ENCODE data around the gene PHOSPHO2. TPM values are rescaled to one million over a fixed set of nuclear protein-coding genes. Genes with fewer than 3 reads are reported as not detected.

Gene PHOSPHO2
- total and polyA plus RNA-seq, 9 of the 15 experiments (the other 6 are each of a cell fraction or from before 2014, with no cell fraction given) = 7.8 to 19.1 (median 11.7) TPM

DNA sequence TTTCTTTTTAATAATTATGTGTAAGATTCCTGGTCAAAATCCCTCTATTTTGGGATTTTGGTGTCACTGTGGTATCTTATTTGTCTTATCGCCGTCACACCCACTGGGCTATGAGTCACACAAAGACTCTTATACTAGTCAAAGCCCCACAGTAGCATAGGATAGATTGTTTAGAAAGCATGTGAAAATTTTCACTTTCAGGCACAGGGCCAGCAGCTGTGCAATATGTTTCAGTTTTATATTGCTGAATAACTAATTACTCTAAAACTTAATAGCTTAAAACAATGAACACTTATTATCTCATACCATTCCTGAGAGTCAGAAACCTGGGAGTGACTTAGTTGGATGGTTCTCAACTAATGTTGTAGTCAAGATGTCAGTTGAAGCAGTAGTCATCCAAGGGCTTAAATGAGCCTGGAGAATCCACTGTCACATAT is 24.0 kb upstream of the PHOSPHO2 start (continued):
- TF ChIP-seq, protein P1, sequence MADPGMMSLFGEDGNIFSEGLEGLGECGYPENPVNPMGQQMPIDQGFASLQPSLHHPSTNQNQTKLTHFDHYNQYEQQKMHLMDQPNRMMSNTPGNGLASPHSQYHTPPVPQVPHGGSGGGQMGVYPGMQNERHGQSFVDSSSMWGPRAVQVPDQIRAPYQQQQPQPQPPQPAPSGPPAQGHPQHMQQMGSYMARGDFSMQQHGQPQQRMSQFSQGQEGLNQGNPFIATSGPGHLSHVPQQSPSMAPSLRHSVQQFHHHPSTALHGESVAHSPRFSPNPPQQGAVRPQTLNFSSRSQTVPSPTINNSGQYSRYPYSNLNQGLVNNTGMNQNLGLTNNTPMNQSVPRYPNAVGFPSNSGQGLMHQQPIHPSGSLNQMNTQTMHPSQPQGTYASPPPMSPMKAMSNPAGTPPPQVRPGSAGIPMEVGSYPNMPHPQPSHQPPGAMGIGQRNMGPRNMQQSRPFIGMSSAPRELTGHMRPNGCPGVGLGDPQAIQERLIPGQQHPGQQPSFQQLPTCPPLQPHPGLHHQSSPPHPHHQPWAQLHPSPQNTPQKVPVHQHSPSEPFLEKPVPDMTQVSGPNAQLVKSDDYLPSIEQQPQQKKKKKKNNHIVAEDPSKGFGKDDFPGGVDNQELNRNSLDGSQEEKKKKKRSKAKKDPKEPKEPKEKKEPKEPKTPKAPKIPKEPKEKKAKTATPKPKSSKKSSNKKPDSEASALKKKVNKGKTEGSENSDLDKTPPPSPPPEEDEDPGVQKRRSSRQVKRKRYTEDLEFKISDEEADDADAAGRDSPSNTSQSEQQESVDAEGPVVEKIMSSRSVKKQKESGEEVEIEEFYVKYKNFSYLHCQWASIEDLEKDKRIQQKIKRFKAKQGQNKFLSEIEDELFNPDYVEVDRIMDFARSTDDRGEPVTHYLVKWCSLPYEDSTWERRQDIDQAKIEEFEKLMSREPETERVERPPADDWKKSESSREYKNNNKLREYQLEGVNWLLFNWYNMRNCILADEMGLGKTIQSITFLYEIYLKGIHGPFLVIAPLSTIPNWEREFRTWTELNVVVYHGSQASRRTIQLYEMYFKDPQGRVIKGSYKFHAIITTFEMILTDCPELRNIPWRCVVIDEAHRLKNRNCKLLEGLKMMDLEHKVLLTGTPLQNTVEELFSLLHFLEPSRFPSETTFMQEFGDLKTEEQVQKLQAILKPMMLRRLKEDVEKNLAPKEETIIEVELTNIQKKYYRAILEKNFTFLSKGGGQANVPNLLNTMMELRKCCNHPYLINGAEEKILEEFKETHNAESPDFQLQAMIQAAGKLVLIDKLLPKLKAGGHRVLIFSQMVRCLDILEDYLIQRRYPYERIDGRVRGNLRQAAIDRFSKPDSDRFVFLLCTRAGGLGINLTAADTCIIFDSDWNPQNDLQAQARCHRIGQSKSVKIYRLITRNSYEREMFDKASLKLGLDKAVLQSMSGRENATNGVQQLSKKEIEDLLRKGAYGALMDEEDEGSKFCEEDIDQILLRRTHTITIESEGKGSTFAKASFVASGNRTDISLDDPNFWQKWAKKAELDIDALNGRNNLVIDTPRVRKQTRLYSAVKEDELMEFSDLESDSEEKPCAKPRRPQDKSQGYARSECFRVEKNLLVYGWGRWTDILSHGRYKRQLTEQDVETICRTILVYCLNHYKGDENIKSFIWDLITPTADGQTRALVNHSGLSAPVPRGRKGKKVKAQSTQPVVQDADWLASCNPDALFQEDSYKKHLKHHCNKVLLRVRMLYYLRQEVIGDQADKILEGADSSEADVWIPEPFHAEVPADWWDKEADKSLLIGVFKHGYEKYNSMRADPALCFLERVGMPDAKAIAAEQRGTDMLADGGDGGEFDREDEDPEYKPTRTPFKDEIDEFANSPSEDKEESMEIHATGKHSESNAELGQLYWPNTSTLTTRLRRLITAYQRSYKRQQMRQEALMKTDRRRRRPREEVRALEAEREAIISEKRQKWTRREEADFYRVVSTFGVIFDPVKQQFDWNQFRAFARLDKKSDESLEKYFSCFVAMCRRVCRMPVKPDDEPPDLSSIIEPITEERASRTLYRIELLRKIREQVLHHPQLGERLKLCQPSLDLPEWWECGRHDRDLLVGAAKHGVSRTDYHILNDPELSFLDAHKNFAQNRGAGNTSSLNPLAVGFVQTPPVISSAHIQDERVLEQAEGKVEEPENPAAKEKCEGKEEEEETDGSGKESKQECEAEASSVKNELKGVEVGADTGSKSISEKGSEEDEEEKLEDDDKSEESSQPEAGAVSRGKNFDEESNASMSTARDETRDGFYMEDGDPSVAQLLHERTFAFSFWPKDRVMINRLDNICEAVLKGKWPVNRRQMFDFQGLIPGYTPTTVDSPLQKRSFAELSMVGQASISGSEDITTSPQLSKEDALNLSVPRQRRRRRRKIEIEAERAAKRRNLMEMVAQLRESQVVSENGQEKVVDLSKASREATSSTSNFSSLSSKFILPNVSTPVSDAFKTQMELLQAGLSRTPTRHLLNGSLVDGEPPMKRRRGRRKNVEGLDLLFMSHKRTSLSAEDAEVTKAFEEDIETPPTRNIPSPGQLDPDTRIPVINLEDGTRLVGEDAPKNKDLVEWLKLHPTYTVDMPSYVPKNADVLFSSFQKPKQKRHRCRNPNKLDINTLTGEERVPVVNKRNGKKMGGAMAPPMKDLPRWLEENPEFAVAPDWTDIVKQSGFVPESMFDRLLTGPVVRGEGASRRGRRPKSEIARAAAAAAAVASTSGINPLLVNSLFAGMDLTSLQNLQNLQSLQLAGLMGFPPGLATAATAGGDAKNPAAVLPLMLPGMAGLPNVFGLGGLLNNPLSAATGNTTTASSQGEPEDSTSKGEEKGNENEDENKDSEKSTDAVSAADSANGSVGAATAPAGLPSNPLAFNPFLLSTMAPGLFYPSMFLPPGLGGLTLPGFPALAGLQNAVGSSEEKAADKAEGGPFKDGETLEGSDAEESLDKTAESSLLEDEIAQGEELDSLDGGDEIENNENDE (IDR thresholded peaks at IDR 0.05; ENCODE audit: low read depth, low read length) = no peak
- TF ChIP-seq ZNF140 (CRISPR knock-in tag; IDR thresholded peaks at IDR 0.05) (no peak), SOX6 (IDR thresholded peaks at IDR 0.05) (peak; percentile 60; the same call in 1 of the 2 replicates), XRCC3 (IDR thresholded peaks at IDR 0.05) (no peak), BCOR (IDR thresholded peaks at IDR 0.05) (no peak), EGR1 (conservative IDR thresholded peaks at IDR 0.05) (peak; percentile 87), HDAC2 (IDR thresholded peaks at IDR 0.05) (peak; percentile 29; the same call in 1 of the 2 replicates), GATAD2B (IDR thresholded peaks at IDR 0.05; ENCODE audit: borderline replicate concordance) (peak; percentile 34; the same call in 1 of the 2 replicates), ZBTB8A (IDR thresholded peaks at IDR 0.05; ENCODE audit: partially characterized antibody) (no peak), JUNB (CRISPR knock-in tag; conservative IDR thresholded peaks at IDR 0.05) (0 out of 2 replicates have a peak, but pooled peaks have one; percentile 55), CREBBP (IDR thresholded peaks at IDR 0.05; ENCODE audit: low read depth, low read length) (no peak), PHTF2 (CRISPR knock-in tag; IDR thresholded peaks at IDR 0.05) (no peak), SMARCE1 (IDR thresholded peaks at IDR 0.05) (peak; percentile 97), NONO (IDR thresholded peaks at IDR 0.05; ENCODE audit: low read depth in 2 of 2, low read length in 1 of 2) (no peak), ZNF146 (CRISPR knock-in tag; IDR thresholded peaks at IDR 0.05; ENCODE audit: unreplicated experiment) (no peak)
- TF ChIP-seq, protein P2, sequence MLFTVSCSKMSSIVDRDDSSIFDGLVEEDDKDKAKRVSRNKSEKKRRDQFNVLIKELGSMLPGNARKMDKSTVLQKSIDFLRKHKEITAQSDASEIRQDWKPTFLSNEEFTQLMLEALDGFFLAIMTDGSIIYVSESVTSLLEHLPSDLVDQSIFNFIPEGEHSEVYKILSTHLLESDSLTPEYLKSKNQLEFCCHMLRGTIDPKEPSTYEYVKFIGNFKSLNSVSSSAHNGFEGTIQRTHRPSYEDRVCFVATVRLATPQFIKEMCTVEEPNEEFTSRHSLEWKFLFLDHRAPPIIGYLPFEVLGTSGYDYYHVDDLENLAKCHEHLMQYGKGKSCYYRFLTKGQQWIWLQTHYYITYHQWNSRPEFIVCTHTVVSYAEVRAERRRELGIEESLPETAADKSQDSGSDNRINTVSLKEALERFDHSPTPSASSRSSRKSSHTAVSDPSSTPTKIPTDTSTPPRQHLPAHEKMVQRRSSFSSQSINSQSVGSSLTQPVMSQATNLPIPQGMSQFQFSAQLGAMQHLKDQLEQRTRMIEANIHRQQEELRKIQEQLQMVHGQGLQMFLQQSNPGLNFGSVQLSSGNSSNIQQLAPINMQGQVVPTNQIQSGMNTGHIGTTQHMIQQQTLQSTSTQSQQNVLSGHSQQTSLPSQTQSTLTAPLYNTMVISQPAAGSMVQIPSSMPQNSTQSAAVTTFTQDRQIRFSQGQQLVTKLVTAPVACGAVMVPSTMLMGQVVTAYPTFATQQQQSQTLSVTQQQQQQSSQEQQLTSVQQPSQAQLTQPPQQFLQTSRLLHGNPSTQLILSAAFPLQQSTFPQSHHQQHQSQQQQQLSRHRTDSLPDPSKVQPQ (CRISPR knock-in tag; IDR thresholded peaks at IDR 0.05; ENCODE audit: borderline replicate concordance) = no peak
